Measurements from ENCODE around the gene VPS13D.

Gene VPS13D

DNA sequence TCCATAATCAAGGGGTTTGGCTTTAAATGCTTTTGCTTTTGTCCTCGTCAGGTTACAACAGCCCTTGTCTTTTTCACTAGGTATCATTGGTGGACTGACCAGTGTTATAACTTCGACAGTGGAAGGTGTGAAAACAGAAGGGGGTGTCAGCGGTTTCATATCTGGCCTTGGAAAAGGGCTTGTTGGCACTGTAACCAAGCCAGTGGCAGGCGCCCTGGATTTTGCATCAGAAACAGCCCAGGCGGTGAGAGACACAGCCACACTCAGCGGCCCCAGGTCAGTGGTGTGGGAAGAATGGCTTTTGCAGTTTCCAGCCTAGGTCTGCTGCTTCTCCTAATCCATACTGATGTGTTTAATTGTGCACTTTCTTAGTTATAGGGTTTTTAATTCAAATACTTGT, 230.3 kb downstream of the VPS13D start:
- Histone ChIP-seq H3K4me3 (ENCODE audit: insufficient read depth, low read depth, low read length) (no peak overlapping the region), H3K27me3 (ENCODE audit: control insufficient read depth, insufficient read depth, low read length, poor library complexity, severe bottlenecking) (no peaks in the 10 kb centered on the region), H3K9me3 (ENCODE audit: control insufficient read depth, low read length) (no peaks in the 10 kb centered on the region), H3K27ac (ENCODE audit: insufficient read depth, low read depth, low read length, poor library complexity, severe bottlenecking) (no peak overlapping the region), H3K36me3 (ENCODE audit: control insufficient read depth, insufficient read depth, low read length) (no peaks in the 10 kb centered on the region), H3K4me1 (ENCODE audit: control insufficient read depth, insufficient read depth, low read length) (peaks cover 21% of the 10 kb centered on the region)
- WGBS, 2 experiments, result 94 to 95% methylated on average over 6 of the region's 6 CpGs

DNA sequence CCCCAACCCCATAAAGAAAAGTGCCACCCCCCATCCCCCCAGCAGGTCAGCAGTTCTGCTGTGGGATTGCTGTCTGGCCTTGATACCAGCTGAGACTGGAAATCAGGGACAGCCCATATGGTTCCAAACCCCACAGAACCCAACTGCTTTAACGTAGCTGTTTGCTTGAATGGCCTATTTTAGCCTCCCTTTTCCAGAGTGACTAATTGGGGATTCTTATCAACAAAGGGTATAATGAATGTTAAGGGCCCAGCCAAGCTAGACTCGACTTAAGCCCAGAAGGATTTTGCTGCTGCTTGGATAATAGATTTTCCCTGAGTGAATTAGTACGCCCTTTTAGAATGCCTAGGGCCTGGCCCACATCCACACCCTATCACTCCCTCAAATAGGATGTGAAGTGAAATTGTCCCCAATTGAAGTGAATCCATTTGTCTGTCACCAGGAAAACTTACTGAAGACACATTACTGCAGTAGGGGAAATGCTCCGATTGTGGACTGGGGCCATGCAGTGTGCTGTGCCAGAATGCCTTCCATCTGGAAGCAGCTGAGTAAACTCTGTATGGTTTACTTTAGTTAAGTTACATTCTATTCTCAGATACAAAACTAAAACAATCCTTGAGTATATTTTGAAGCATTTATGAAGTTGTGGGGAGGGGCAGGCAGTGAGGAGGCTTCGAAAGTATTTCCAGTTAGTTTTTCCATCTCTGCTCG, 231.2 kb downstream of the VPS13D start:
- H3K4me1 ChIP-seq (ENCODE audit: control insufficient read depth, insufficient read depth, low read length), result peaks cover 21% of the 10 kb centered on the region
- WGBS, 2 experiments, result 76 to 86% methylated on average over 5 to 6 of the region's 6 CpGs
- no peak overlapping the region for H3K27ac ChIP-seq (ENCODE audit: insufficient read depth, low read depth, low read length, poor library complexity, severe bottlenecking)
- no peaks in the 10 kb centered on the region for H3K36me3 ChIP-seq (ENCODE audit: control insufficient read depth, insufficient read depth, low read length)
- H3K27me3 ChIP-seq (ENCODE audit: control insufficient read depth, insufficient read depth, low read length, poor library complexity, severe bottlenecking), result no peaks in the 10 kb centered on the region
- no peaks in the 10 kb centered on the region for H3K9me3 ChIP-seq (ENCODE audit: control insufficient read depth, low read length)
- H3K4me3 ChIP-seq (ENCODE audit: insufficient read depth, low read depth, low read length), result no peak overlapping the region

DNA sequence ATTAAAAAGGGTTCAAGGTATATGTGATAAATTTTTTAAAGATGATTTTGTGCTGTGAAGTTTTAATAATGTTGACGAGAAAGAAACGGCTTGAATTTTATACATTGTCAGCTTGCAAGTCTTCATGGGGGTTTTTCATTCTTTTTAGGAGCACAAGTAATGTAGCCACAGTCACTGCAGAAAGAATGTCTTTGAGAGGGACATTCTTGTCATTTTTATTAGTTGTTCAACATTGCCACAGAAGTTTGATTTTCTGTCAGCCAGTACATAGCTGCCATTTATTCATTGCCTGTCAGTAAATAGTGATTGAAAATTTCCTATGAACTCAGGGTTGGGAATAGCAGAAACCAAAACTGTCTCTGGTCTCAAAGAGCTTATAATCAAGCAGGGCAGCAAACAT, 231.9 kb downstream of the VPS13D start:
- Histone ChIP-seq H3K9me3 (ENCODE audit: control insufficient read depth, low read length) (no peaks in the 10 kb centered on the region), H3K4me1 (ENCODE audit: control insufficient read depth, insufficient read depth, low read length) (peaks cover 21% of the 10 kb centered on the region), H3K4me3 (ENCODE audit: insufficient read depth, low read depth, low read length) (no peak overlapping the region), H3K27me3 (ENCODE audit: control insufficient read depth, insufficient read depth, low read length, poor library complexity, severe bottlenecking) (no peaks in the 10 kb centered on the region), H3K36me3 (ENCODE audit: control insufficient read depth, insufficient read depth, low read length) (no peaks in the 10 kb centered on the region), H3K27ac (ENCODE audit: insufficient read depth, low read depth, low read length, poor library complexity, severe bottlenecking) (no peak overlapping the region)
- 95 to 96% methylated on average over 2 of the region's 2 CpGs for WGBS, 2 experiments

DNA sequence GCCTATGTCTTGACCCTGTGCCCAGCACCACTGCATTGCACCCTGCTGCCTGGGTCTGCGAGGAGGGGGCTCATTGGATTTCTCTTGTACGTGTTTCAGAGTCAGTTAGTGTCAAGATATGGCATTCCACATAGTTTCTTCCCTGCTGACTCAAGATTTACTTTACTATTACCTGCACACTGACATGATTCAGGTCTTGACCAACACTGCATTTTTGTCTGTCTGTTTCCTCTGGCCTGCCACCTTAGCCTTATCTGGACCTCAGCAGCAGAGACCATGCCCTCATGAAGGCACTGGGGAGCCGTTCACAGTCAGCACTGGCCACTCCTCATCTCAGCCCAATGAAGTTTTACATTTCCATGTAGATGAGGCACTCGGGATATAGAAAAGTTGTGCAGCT, 232.8 kb downstream of the VPS13D start:
- 92 to 97% methylated on average over 4 of the region's 4 CpGs for WGBS, 2 experiments
- H3K4me3 ChIP-seq (ENCODE audit: insufficient read depth, low read depth, low read length), result no peak overlapping the region

DNA sequence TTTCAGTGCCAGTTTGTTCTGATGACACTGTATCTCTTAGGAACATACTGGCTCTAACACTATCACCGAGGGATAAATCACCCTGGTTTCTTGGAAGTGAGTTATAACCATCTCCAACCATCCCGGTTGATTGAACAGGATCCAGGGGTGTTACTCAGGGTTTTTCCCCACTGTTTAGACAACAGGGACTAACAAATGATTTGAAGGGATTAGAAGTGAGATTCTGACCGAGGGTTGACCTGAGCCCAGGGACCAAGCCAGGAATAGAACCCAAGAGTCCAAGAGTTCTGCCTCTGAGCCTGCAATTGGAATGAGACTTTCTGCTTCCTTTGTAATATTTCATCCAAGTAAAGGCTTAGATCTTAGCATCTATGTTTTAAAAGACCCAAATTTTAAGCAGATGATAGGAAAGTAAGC, 234.2 kb downstream of the VPS13D start:
- Histone ChIP-seq H3K4me3 (ENCODE audit: insufficient read depth, low read depth, low read length) (no peak overlapping the region), H3K36me3 (ENCODE audit: control insufficient read depth, insufficient read depth, low read length) (no peaks in the 10 kb centered on the region), H3K9me3 (ENCODE audit: control insufficient read depth, low read length) (no peaks in the 10 kb centered on the region), H3K27ac (ENCODE audit: insufficient read depth, low read depth, low read length, poor library complexity, severe bottlenecking) (no peak overlapping the region), H3K4me1 (ENCODE audit: control insufficient read depth, insufficient read depth, low read length) (peaks cover 21% of the 10 kb centered on the region), H3K27me3 (ENCODE audit: control insufficient read depth, insufficient read depth, low read length, poor library complexity, severe bottlenecking) (no peaks in the 10 kb centered on the region)
- WGBS, 2 experiments, result 94 to 97% methylated on average over 3 of the region's 3 CpGs

More for the DNA sequence above, 232.8 kb downstream of the VPS13D start:
- H3K27me3 ChIP-seq (ENCODE audit: control insufficient read depth, insufficient read depth, low read length, poor library complexity, severe bottlenecking), result no peaks in the 10 kb centered on the region
- H3K27ac ChIP-seq (ENCODE audit: insufficient read depth, low read depth, low read length, poor library complexity, severe bottlenecking), result no peak overlapping the region
- no peaks in the 10 kb centered on the region for H3K36me3 ChIP-seq (ENCODE audit: control insufficient read depth, insufficient read depth, low read length)
- peaks cover 21% of the 10 kb centered on the region for H3K4me1 ChIP-seq (ENCODE audit: control insufficient read depth, insufficient read depth, low read length)
- H3K9me3 ChIP-seq (ENCODE audit: control insufficient read depth, low read length), result no peaks in the 10 kb centered on the region

DNA sequence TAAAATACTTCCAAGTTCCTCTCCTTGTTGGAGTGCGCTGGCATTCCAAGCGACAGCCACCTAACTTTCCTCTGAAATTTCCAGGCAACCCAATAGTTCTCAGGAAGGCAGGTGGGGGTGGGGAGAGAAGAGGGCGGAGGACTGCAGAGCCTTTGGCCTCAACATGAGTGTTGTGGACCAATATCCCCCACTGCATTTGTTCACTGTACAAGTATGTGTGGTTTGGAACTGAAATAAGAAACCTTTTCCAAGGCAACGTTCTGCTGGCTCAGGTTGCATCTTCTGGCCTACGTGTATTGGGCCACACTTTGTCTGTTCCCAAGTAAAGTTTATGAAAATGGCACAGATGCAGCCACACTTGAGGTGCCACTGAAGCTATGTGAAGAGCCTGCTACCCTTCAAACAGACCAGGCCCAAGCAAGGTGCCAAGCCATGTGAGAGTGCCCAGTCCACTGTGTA, 234.8 kb downstream of the VPS13D start:
- H3K36me3 ChIP-seq (ENCODE audit: control insufficient read depth, insufficient read depth, low read length), result no peaks in the 10 kb centered on the region
- H3K4me3 ChIP-seq (ENCODE audit: insufficient read depth, low read depth, low read length), result no peak overlapping the region
- 94 to 95% methylated on average over 5 of the region's 5 CpGs for WGBS, 2 experiments
- H3K9me3 ChIP-seq (ENCODE audit: control insufficient read depth, low read length), result no peaks in the 10 kb centered on the region
- no peaks in the 10 kb centered on the region for H3K27me3 ChIP-seq (ENCODE audit: control insufficient read depth, insufficient read depth, low read length, poor library complexity, severe bottlenecking)
- no peak overlapping the region for H3K27ac ChIP-seq (ENCODE audit: insufficient read depth, low read depth, low read length, poor library complexity, severe bottlenecking)
- H3K4me1 ChIP-seq (ENCODE audit: control insufficient read depth, insufficient read depth, low read length), result peaks cover 22% of the 10 kb centered on the region

DNA sequence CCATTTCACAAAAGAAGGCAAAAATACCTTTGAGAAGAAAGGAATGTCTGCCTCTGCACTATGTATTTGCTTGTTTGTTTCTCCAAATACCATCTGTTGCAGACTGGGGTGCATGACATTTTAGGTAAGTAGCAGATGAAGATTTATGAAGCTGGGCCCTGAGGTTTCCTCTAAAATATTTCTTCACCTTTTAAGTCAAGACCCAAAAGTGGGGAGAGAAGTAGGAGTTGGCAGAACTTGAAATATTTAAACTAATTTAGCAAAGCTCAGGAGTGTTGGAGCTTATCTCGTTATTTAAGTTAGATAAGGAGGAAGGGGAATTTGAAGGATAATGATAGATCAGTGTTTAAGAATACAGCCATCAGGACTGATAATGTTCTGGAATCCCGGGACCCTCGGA, 235.3 kb downstream of the VPS13D start:
- peaks cover 25% of the 10 kb centered on the region for H3K4me1 ChIP-seq (ENCODE audit: control insufficient read depth, insufficient read depth, low read length)
- H3K27ac ChIP-seq (ENCODE audit: insufficient read depth, low read depth, low read length, poor library complexity, severe bottlenecking), result no peak overlapping the region
- 95 to 96% methylated on average over 3 of the region's 3 CpGs for WGBS, 2 experiments

DNA sequence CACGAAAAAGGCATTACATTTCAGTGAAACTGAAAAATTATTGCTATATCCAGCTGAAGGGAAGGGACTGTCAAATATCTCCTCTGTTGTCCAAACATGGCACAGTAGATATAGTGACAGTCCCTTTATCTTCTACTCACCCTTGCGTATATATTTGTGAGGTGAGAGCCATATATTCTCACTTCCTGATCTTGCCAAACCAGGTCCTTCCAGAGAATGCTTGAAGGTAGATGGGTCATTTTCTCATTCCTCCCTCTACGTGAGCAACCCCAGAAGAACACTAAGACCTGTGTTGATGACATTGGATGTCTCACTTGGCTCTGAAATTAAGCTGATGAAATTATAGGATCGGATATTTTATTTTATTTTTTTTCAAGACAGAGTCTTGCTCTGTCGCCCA, 237.0 kb downstream of the VPS13D start:
- no peaks in the 10 kb centered on the region for H3K9me3 ChIP-seq (ENCODE audit: control insufficient read depth, low read length)
- H3K4me1 ChIP-seq (ENCODE audit: control insufficient read depth, insufficient read depth, low read length), result peaks cover 14% of the 10 kb centered on the region
- H3K27me3 ChIP-seq (ENCODE audit: control insufficient read depth, insufficient read depth, low read length, poor library complexity, severe bottlenecking), result no peaks in the 10 kb centered on the region
- 94 to 97% methylated on average over 4 to 5 of the region's 5 CpGs for WGBS, 2 experiments
- H3K27ac ChIP-seq (ENCODE audit: insufficient read depth, low read depth, low read length, poor library complexity, severe bottlenecking), result no peak overlapping the region
- no peaks in the 10 kb centered on the region for H3K36me3 ChIP-seq (ENCODE audit: control insufficient read depth, insufficient read depth, low read length)
- H3K4me3 ChIP-seq (ENCODE audit: insufficient read depth, low read depth, low read length), result no peak overlapping the region

More for the DNA sequence above, 235.3 kb downstream of the VPS13D start:
- H3K9me3 ChIP-seq (ENCODE audit: control insufficient read depth, low read length), result no peaks in the 10 kb centered on the region
- H3K27me3 ChIP-seq (ENCODE audit: control insufficient read depth, insufficient read depth, low read length, poor library complexity, severe bottlenecking), result no peaks in the 10 kb centered on the region
- no peaks in the 10 kb centered on the region for H3K36me3 ChIP-seq (ENCODE audit: control insufficient read depth, insufficient read depth, low read length)
- H3K4me3 ChIP-seq (ENCODE audit: insufficient read depth, low read depth, low read length), result no peak overlapping the region

DNA sequence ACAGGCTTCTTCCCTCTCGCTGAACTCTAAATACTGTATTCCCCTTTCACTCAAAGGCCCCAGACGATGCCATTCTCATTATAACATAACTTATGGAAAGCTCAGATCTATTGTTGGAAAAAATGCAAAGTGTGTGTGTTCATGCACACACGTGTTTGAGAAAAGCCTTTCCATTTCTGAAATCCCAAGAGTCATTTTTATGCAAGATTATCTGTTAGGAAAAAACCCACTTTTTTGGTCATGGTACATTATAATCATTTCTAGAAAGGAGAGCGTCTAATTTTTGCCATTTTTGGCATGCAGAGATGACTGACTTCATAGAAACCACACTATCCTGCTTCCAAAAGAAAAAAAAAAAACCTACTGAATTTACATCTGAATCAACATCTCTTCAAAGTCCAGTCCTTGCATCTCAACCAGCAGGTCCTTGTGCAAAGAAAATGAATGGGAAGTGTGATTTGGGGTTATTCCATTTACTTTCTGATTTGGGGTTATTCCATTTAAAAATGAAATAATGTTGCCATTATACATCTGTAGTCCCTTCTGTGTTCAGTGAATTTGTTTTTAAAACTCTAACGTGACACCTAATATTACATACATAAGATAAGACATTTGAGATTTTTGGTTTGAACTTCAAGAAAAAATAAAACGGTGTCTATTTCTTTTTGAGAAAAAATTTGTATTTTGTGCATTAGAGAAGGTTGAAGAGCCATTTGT, 237.9 kb downstream of the VPS13D start:
- H3K4me1 ChIP-seq (ENCODE audit: control insufficient read depth, insufficient read depth, low read length), result peaks cover 14% of the 10 kb centered on the region
- no peaks in the 10 kb centered on the region for H3K9me3 ChIP-seq (ENCODE audit: control insufficient read depth, low read length)
- no peak overlapping the region for H3K27ac ChIP-seq (ENCODE audit: insufficient read depth, low read depth, low read length, poor library complexity, severe bottlenecking)
- H3K36me3 ChIP-seq (ENCODE audit: control insufficient read depth, insufficient read depth, low read length), result no peaks in the 10 kb centered on the region
- no peaks in the 10 kb centered on the region for H3K27me3 ChIP-seq (ENCODE audit: control insufficient read depth, insufficient read depth, low read length, poor library complexity, severe bottlenecking)
- 96 to 97% methylated on average over 5 of the region's 6 CpGs for WGBS, 2 experiments
- H3K4me3 ChIP-seq (ENCODE audit: insufficient read depth, low read depth, low read length), result no peak overlapping the region

DNA sequence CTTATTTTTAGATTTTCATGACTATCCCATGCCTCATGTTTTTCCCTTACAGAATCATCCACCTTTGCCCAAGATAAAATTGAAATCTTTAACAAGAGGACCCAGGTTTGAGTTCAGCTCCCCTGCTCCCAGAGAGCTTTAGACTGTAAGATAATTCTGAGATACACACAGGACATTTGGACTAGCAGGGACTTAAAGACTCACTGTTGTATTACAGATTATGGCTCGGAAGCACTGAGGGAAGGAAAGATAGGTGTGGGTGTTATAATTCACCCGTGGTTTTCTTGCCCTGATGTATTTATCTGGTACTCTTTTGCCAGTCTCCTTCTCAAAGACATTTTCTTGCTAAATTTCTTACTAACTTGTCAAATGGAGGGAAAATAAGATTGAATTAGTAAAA, 238.5 kb downstream of the VPS13D start:
- H3K9me3 ChIP-seq (ENCODE audit: control insufficient read depth, low read length), result no peaks in the 10 kb centered on the region
- H3K4me3 ChIP-seq (ENCODE audit: insufficient read depth, low read depth, low read length), result no peak overlapping the region
- WGBS, 2 experiments, result 100% methylated on average over 1 to 2 of the region's 2 CpGs
- no peaks in the 10 kb centered on the region for H3K27me3 ChIP-seq (ENCODE audit: control insufficient read depth, insufficient read depth, low read length, poor library complexity, severe bottlenecking)
- H3K36me3 ChIP-seq (ENCODE audit: control insufficient read depth, insufficient read depth, low read length), result no peaks in the 10 kb centered on the region
- no peak overlapping the region for H3K27ac ChIP-seq (ENCODE audit: insufficient read depth, low read depth, low read length, poor library complexity, severe bottlenecking)
- peaks cover 14% of the 10 kb centered on the region for H3K4me1 ChIP-seq (ENCODE audit: control insufficient read depth, insufficient read depth, low read length)
